ENCODE results near the gene TOGARAM2.

Gene TOGARAM2

DNA sequence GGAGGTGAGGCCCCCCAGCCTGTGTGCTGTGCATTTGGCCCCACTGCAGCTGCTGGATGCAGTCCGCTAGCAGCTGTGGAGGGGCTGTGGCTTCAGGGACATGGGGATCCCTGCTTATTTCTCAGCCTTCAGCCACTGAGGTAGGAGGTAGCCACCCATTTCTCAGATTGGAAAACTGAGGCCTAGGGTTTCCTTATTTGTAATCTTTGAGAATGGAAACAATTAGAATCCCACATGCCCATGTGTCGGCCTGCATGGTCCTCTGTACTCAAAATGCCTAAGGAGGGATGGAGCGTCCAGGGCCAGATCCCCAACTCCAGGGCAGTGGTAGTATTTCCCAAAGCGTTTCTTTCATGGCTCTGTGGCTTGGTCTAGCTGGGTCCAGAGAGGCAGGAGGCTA lies 42.1 kb downstream of the TOGARAM2 start:
- no peak for DNase-seq (ENCODE audit: low spot score)

DNA sequence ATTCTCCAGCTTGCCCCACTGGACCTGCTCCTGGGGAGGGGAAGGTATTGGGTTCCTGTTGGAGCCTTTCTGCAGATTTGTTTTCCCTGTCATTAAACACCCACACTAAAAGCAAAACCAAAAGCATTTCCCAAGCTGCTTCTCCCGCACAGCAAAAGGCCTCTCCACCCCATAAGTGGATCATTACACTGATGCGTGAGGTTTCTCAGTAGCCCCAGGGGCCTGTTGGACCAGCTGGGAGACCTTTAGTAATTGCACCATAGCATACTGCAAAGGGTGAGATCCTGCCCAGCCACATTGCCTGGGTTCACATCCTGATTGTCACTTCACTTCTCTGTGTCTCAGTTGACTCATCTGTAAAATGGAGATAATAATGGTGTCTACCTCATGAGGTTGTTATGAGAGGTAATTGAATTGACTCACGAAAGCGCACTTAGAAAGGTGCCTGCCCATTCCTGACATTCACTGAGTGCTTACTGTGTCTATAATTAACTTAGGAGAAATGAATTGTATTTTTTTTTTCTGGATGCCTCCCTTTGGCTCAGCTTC lies 43.9 kb downstream of the TOGARAM2 start:
- no peak for DNase-seq (ENCODE audit: low spot score)

DNA sequence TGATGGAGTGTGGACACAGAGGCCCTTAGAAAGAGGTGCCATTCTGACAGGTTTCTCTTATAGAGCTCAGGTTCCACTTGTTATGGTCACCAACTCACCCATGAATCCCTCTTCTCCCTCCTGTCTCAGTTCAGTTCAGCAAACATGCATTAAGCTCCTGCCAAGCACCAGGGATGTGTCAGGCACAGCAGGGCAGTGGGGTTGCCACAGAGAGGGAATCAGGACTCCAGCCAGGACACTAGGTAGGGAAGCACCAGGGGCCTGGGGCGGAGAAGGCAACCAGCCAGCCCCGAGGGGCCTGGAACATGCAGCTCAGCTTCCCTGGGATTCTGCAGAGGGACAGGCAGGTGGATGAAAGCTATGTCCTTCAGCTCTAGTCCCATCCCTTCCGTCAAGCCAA lies 44.6 kb downstream of the TOGARAM2 start:
- DNase-seq (ENCODE audit: low spot score), result no peak

DNA sequence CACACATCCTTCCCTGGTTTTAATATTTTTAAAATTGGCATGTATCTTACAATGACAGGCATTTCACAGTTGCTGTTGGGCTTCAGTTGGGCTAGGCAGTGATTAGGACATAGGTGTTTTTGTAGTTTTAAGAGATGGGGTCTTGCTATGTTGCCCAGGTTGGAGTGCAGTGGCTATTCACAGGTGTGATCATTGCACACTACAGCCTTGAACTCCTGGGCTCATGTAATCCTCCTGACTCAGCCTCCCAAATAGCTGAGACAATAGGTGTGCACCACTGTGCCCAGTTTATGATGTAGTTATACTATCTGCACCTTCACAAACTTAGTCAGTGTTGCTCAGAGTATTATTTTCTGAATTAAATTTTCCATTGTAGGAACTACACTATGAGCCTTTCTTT lies 49.9 kb downstream of the TOGARAM2 start:
- no peak for DNase-seq (ENCODE audit: low spot score)

DNA sequence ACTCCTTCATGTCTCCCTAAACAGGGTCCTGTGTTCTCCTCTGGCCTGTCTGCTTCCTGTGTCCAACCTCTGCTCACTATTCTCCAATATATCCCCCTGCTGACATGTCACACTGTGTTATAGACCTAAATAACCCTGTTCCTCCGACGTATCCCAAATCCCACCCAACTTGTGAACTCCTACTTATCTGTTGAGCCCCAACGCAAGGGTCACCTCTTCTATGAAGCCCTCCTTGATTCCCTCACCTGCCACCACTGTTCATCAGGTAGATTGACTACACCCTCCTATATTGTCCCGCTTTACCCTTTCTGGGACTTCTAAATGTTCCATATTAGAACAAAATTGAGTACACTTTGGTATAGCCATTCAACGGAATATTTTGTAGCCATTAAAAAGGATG lies 51.1 kb downstream of the TOGARAM2 start:
- no peak for DNase-seq (ENCODE audit: low spot score)

DNA sequence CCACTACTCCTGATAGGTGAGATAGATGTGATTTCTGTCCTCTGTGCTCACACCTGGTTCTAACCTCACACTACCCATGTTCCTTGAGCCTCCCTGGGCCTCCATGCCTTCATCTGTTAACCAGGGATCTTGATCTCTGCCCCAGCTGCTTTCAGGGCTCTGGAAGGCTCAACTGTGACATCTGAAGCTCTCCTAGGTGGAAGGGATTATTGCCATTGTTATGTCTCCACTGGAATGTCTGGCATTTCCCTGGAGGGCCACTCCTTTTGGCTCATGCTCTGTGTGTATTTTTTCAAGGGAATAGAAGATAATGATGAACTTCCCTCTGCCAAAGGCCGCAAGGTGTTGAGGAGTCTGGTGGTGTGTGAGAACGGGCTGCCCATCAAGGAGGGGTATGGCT lies 52.1 kb downstream of the TOGARAM2 start:
- no peak for DNase-seq (ENCODE audit: low spot score)

DNA sequence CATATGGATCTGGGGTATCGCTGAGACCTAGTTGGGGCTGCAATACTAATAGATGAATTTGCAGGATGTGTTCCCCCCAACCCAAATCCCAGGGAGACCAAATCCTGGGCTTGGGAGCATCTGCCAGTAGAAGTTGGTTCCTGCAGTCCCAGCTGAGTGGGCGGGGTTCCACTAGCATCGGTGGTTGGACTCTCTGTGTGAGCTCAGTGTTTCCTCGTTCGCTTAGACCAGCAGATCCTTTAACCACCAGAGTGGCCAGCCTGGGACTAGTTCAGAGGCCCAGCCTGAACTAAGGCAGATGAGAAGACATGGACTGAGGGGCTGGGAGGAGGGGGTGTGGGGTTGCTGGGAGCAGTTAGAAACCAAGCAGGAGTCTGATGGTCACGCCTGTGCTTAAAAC lies 52.6 kb downstream of the TOGARAM2 start:
- DNase-seq (ENCODE audit: low spot score), result no peak

DNA sequence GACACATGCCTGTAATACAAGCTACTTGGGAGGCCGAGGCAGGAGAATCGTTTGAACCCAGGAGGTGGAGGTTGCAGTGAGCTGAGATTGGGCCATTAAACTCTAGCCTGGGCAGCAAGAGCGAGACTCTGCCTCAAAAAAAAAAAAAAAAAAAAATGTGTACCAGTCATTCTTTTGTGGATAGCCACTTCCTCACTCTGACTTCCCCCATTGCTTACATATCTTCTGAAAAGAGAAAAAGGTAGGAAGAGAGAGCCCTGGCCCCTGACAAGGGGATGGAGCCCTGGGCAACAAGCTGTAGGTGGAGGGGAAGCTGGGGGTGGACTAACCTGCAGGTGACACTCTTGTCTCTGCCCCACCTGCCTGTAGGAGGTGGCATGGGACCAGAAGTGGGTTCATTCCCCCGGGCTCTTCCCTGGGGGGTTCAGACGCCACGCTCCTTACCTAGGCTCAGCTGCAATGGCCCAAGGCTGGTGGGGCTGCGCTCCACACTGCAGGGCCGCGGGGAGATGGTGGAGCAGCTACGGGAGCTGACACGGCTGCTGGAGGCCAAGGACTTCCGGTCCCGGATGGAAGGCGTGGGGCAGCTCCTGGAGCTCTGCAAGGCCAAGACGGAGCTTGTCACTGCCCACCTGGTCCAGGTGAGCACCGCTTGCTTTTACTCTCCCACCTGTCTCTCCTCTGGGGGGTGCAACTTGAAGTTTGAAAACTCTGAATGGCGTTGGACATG lies 54.1 kb downstream of the TOGARAM2 start:
- no peak for DNase-seq (ENCODE audit: low spot score)

DNA sequence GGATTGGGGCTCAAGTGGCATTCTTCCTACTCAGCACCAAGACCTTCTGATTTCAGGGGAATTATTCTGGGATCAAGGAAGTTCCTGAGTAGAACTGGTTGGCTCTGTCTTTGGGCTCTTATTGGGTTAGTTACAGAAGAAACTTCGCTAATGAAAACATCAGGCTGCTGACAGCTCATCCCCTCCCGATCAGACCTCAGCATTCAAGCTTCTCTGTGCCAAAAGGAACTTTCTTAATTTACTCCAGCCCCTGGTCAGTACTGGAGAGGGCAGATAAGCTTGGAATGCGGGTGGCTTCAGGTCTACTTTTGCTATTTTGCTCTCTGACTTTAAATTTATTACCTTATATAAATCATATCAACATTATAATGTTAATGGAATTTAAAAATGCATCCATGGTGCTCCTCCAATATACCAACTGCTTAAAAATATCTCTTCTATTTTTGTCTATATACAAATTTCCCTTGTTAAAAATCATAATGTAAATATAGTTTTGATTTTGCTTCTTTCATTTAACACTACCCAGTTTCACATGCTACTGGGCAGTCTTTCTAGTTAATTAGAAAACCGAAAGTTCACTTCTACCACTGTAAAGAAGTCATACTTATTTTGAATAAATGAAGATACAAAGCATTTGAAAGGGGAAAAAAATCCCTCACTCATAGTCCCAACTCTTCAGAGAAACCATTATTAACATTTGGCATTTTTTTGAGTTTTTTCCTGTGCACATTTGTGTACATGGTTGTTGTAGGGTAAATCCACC lies 58.8 kb downstream of the TOGARAM2 start:
- no peak for DNase-seq (ENCODE audit: low spot score)

DNA sequence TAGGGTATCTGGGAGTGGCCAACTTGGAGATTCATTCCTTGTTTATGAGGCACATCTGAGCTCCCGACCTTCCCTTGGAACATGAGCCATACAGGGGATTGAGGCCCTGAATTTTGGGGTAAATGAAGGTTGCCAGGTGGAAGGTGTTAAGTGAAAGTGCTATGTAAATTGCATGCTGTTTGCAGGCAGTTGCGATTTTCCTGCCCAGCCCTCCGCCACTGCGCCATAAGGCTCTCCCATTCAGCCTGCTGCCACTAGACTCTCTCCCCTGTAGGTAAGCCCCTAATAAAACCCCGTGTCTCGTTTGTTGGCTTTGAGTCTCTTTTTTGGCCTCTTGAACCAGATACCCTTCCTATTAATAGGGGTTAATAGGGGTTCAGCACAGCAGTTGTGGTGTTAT lies 59.5 kb downstream of the TOGARAM2 start:
- DNase-seq (ENCODE audit: low spot score), result no peak

DNA sequence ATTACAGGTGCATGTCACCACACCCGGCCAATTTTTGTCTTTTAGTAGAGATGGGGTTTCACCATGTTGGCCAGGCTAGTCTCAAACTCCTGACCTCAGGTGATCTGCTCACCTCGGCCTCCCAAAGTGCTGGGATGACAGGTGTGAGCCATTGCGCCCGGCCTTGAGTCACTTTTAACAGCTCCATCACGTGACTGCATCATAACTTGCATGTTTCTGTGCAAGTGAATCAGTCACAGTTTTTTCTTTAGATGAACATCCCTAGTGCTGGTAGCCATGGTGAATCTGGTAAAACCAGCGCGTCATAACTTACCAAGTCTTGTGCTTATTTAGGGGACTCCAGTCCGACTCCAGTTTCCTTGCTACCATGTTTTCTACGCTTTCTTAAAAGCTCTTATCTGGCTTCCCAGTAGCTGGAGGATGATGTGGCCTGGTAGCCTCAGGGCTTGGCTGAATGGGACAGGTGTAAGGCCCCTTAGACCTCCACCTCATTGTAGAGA lies 60.1 kb downstream of the TOGARAM2 start:
- DNase-seq (ENCODE audit: low spot score), result no peak

DNA sequence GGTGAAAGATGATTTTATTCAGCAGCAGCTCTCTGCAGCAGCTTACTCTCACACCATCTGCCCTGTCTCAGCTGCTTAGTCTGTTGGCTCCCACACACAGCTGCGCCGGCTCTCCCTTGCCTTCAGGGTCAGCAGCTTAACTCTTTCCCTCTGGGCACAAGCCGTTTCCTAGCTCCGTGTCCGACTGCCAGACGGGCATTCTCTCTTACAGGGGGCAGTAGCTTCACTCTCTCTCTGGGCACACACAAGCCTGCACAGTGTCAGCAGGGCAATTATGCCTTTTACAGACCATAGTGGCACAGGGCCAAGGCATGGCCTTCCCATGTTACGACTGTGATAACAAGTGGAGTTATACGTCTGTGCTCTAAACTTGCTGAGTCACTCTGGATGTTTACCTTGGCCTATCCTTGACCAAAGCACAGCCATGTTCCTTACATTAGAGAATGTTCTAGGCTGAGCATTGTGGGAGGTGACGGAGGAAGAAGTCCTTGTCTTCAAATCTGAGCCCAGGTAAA lies 61.5 kb downstream of the TOGARAM2 start:
- DNase-seq (ENCODE audit: low spot score), result no peak

DNA sequence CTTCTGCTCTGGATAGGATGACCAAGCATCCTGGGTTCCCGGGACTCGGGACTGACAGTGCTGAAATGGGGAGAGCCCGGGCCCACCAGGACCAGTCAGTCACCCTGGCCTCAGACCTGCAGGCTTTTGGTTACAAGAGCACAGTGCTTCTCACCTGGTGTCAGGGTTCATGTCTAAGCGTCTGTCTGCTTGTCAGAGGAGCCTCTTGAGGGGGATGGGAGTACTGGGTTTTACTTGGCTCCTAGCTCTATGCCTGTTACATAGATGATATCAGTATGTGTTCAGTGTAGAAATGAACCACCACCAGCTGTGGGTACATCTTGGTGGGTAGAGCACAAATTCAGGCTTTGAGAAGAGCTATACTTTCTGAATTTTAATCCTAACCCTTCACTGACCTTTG lies 63.4 kb downstream of the TOGARAM2 start:
- no peak for DNase-seq (ENCODE audit: low spot score)

DNA sequence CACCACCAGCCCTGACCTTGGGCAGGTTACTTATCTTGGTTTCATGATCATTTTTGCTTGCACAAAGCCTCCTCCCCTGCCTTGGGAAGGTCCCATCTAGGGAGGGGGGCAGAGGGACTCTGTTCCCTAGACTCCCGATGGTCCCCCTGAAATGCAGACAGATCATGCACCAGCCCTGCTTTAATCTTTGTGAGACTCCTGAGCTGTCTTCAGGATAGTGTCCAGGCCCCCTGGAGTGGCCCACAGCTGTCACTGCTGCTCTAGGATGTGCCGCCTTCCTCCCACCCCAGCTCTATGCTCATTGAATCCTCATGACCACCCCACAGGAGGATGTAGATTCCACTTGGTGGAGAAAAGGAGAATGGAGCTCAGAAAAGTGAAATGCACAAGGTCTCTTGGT lies 65.2 kb downstream of the TOGARAM2 start:
- no peak for DNase-seq (ENCODE audit: low spot score)

DNA sequence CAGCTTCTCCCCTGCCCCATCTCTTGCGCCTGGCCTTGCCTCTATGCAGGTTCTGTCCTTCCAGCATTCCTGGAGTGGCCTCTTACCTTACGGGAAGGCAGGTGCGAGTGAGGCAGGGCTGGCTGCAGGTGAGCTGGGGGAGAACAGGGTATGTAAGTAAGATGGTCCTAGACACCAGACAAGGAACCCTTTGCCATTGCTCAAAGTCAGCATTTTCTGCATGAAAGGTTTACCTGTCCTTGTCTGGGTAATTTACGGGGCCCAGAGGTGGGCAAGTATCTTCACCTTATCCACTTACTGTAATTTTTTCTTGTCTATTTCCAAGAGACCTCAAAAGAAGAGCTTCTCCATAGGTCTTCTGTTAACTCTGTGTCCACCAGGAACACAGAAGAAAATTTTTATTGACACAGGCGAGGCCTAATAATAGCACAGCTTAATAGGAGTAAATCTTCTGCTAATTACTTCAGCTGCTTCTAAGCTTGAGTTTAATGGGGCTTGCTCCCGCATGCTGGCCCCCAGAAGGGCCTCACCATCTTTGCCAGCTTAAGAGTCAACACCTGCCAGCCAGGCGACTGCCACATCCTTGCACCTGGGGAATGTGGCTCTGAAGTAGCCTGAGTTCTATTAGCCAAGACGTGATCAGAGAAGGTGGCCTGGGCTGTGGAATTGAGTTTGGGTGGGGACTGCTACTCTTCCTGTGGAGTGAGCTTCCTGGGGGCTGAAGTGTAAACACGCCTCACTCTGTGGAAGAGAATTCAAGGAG lies 66.2 kb downstream of the TOGARAM2 start:
- DNase-seq (ENCODE audit: low spot score), result no peak

DNA sequence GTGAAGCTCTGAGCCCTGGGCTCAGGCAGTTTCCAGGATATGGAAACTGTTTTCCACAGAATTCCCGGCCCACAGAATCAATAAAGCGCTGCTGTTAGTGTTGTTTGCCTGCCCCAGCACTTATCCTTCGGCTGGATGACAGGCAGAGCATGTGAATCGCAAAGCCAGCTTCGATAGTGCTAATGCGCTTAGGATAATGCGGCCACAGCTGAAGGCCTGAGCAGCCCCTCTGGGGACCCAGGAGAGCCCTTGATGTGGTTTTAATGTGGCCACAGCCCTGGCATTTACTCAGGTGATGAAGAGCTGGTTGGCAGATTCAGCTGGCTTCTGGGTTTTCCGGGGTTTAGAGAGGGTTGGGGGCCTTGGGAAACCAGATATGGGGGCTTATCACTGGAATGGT lies 69.5 kb downstream of the TOGARAM2 start:
- no peak for DNase-seq (ENCODE audit: low spot score)

DNA sequence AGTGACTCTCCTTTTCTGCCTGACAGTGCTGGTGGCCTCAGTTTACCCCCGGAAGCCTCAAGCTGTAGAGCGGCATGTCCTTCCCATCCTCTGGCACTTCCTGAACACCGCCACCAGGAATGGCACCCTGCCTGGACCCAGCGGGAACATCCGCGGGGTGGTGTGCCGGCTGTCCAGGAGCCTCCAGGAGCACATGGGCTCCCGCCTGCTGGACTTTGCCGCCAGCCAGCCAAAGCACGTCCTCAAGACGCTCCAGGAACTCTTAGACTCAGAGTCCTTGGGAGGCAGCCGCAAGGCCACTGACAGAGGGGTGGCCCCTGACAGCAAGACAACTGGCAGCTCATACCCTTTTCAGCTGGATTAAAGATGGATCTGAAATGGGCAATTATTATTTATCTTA lies 70.6 kb downstream of the TOGARAM2 start:
- DNase-seq (ENCODE audit: low spot score), result no peak

DNA sequence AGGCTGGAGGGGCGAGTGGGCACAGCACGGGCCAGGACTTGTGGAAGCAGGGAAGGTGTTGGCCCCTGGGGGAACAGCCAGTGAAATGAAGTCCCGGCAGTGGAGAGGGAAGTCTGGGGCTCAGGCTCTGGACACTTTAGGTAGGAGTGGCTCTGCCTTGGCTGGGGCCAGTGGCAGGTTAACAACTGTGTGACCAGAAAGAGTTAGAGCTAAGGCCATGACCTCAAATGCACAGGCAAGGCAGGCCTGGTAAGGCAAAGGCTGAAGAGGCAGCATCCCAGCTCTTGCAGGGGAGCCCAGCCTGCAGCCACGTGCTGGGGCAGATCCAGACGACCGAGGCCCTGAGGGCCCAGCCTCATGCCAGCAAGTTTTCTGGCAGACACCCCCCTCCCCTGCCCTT lies 71.7 kb downstream of the TOGARAM2 start:
- DNase-seq (ENCODE audit: low spot score), result no peak

DNA sequence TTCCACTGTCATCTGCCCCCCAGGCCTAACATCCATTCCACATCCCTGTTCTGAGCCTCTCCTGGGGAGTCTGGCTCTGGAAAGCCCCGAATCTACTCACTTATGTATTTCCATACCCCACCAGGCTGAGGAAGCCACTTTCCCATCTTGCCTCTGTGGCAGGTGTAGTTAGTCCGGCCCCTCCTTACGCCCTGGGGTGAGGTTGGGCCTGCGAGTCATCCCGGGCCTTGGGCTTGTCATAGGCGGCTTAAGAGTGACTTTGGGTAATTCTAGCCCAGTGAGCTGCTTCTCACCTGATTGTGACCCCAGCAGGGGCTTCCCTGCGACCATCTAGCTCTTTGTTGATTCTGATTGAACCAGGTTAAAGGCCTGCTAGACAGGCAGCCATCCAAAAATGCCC lies 72.1 kb downstream of the TOGARAM2 start:
- DNase-seq (ENCODE audit: low spot score), result no peak

DNA sequence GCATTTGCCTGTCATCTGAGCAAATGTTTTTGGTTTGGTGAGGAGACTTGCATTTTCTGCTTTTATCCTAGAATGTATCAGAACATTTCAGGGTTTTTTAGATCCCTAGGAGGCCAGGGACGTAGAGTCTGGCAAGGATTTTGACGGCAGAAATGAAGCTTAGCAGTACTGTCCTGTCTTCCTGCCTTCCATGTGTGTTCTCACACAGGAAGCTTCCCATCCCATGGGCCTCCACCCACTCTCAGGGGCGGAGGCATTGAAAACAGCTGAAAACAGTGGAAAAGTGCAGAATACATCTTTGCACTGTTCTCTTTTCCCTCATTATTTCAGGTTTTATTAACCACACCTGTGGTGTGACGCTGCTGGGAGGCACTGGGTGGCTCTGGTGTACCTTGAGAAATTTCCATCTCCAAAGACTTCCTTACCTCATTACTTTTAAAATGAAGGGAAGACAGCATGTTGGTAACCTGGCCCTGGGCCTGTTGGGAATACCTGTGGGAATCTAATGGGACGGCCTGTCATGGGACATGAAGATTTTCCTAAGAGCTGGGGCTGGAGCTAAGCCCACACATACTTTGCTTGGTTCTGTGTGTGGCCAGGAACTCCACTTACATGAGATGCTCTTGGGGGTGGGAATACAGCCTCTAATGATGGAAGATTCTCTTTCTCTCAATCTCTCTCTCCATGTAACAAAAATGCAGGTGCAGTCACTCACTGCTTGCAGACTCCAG lies 72.7 kb downstream of the TOGARAM2 start:
- no peak for DNase-seq (ENCODE audit: low spot score)

DNA sequence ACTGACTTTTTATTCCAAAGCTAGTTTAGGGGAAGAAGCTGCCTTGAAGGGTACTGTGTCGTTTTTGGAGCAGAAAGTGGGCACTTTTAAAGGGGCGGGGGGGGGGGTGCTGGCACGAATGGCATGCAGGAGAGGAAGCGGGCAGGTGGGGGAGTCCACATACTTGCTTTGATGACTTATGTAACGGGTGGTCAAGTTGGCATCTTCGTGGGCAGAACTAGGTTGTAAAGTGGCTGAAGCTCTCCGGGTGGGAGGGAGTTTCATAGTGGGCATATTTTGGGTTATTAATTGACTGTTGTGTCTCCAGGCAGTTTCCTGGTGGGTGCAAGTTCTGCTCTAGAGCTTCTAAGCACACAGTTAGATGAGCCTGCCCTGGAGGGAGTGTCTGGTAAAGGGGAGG lies 73.3 kb downstream of the TOGARAM2 start:
- no peak for DNase-seq (ENCODE audit: low spot score)

DNA sequence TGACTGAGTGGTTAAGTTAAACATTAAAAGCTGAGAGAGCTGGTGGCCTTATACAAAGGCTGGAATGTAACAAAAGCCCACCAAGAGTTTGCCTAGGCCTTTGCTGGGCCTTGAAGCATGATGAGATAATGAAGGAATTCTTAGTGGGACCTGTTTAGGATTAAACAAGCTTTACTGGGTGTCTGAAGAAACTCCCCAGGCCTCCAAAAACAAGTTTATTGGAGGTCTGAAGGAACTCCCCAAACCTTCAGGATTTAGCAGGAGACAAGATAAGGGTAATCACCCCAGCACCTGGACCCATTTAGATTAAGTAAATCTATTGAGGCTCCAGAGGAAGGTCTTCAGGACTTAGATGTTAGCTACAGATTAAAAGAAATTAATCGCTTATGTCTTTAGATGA lies 74.5 kb downstream of the TOGARAM2 start:
- no peak for DNase-seq (ENCODE audit: low spot score)
